B cell (primary cell): ENCODE measurements around the gene LMO1.

Source experiments
- EZH2 ChIP-seq: IDR thresholded peaks from 2 replicates; pipeline ENCODE4 v1.6.1; 2012; ENCODE audit warnings: borderline replicate concordance, low read depth, mild to moderate bottlenecking, moderate library complexity, low read length; ENCODE audit not compliant: insufficient read depth, poor library complexity, severe bottlenecking
- TF ChIP-seq, protein P1 (sequence below): fragments of 200-600 bp; IDR thresholded peaks from one replicate; pipeline ENCODE4 v1.8.0; 2022; ENCODE audit warnings: antibody characterized with exemption, mild to moderate bottlenecking

DNA sequence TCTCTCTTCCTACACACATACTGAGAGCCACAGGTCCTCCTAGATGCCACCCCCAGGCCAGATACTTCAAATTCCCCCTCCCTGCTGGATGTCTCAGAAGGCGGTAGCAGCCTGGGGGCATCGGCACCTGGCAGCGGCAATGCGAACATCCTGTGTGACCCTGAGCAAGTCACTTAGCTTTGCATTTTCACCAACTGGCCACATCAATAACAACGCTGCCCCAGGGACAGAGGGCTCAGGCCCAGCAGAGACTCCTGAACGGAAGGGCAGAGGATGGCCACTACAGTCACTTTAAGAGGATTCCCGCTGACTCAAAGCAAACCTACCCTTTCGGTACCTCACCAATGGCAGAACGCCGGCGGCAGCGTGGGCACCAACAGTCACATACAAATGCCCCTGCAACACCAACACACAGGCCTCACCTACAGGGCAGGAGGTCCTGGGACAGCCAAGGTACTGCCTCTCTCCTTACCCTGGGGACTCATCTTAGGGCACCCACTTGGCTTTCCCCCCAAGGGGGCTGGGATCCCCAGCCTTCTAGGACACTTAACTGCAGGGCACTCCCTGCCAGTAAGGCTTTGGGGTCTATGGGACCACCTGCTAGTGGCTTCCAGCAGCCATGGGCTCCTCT is 1.6 kb downstream of the LMO1 start:
- TF ChIP-seq, protein P1, sequence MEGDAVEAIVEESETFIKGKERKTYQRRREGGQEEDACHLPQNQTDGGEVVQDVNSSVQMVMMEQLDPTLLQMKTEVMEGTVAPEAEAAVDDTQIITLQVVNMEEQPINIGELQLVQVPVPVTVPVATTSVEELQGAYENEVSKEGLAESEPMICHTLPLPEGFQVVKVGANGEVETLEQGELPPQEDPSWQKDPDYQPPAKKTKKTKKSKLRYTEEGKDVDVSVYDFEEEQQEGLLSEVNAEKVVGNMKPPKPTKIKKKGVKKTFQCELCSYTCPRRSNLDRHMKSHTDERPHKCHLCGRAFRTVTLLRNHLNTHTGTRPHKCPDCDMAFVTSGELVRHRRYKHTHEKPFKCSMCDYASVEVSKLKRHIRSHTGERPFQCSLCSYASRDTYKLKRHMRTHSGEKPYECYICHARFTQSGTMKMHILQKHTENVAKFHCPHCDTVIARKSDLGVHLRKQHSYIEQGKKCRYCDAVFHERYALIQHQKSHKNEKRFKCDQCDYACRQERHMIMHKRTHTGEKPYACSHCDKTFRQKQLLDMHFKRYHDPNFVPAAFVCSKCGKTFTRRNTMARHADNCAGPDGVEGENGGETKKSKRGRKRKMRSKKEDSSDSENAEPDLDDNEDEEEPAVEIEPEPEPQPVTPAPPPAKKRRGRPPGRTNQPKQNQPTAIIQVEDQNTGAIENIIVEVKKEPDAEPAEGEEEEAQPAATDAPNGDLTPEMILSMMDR = no peak
- no peak for TF ChIP-seq EZH2
